Measurements from ENCODE around the gene GATAD2B.

GRCh38 chr1:153881751-153882150 is 41.0 kb downstream of the GATAD2B start:
- TF ChIP-seq CTCF (IDR thresholded peaks at IDR 0.05; ENCODE audit: insufficient read depth, low read depth, low read length), result no peak
- no peak for TF ChIP-seq EZH2 (IDR thresholded peaks at IDR 0.05; ENCODE audit: insufficient read depth, low read length)

All from astrocyte (in vitro differentiated cells and primary cell).